ENCODE results near the gene MAP3K13.

- no peak for TF ChIP-seq TAF1 (IDR thresholded peaks at IDR 0.05; ENCODE audit: borderline replicate concordance, insufficient read depth, low read length)
- no peak for TF ChIP-seq POLR2AphosphoS5 (IDR thresholded peaks at IDR 0.05; ENCODE audit: low read depth, low read length)
- no peak for TF ChIP-seq FOXP2 (optimal IDR thresholded peaks at IDR 0.05; ENCODE audit: borderline replicate concordance, extremely low read depth, extremely low read length, insufficient read depth)
- TF ChIP-seq, protein P1, sequence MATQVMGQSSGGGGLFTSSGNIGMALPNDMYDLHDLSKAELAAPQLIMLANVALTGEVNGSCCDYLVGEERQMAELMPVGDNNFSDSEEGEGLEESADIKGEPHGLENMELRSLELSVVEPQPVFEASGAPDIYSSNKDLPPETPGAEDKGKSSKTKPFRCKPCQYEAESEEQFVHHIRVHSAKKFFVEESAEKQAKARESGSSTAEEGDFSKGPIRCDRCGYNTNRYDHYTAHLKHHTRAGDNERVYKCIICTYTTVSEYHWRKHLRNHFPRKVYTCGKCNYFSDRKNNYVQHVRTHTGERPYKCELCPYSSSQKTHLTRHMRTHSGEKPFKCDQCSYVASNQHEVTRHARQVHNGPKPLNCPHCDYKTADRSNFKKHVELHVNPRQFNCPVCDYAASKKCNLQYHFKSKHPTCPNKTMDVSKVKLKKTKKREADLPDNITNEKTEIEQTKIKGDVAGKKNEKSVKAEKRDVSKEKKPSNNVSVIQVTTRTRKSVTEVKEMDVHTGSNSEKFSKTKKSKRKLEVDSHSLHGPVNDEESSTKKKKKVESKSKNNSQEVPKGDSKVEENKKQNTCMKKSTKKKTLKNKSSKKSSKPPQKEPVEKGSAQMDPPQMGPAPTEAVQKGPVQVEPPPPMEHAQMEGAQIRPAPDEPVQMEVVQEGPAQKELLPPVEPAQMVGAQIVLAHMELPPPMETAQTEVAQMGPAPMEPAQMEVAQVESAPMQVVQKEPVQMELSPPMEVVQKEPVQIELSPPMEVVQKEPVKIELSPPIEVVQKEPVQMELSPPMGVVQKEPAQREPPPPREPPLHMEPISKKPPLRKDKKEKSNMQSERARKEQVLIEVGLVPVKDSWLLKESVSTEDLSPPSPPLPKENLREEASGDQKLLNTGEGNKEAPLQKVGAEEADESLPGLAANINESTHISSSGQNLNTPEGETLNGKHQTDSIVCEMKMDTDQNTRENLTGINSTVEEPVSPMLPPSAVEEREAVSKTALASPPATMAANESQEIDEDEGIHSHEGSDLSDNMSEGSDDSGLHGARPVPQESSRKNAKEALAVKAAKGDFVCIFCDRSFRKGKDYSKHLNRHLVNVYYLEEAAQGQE (IDR thresholded peaks at IDR 0.05; ENCODE audit: insufficient read depth in 1 of 2, low read depth in 2 of 2, low read length in 2 of 2) = no peak
- no peak for TF ChIP-seq SIN3A (IDR thresholded peaks at IDR 0.05; ENCODE audit: borderline replicate concordance, insufficient read depth, low read length)
These were observed 110.4 kb downstream of the MAP3K13 start for GRCh38 chr3:185473290-185473815.
